Neural cell (in vitro differentiated cells): ENCODE data around the gene TMEM26. TPM values are rescaled to one million over a fixed set of nuclear protein-coding genes. Genes with fewer than 3 reads are reported as not detected.

Source experiments
- H2AFZ ChIP-seq: fragments of 200-600, 300-800 bp; sonication (generic), shearing (Covaris generic); 2 replicates; pipeline ENCODE4 v1.6.0; 2014; ENCODE audit warnings: low read depth, mild to moderate bottlenecking, antibody characterized with exemption, low read length, moderate library complexity
- H3F3A ChIP-seq: fragments of 200-600 bp; shearing (Covaris generic); 2 replicates; pipeline ENCODE4 v1.6.1; 2016; ENCODE audit warnings: mild to moderate bottlenecking, moderate library complexity, mixed read lengths, antibody characterized with exemption, low read length; ENCODE audit not compliant: insufficient read depth, poor library complexity, severe bottlenecking
- H3K27ac ChIP-seq: fragments of 200-600, 300-800 bp; sonication (generic), shearing (Covaris generic); 2 replicates; pipeline ENCODE4 v1.5.1; 2014; ENCODE audit warnings: mild to moderate bottlenecking, low read length, moderate library complexity
- H3K27me3 ChIP-seq: fragments of 300-800, 200-600 bp; sonication (generic), shearing (Covaris generic); 2 replicates; pipeline ENCODE4 v1.6.0; 2014; ENCODE audit warnings: mild to moderate bottlenecking, low read depth, low read length, moderate library complexity; ENCODE audit not compliant: insufficient read depth
- H3K36me3 ChIP-seq: fragments of 300-800, 200-600 bp; sonication (generic), shearing (Covaris generic); 2 replicates; pipeline ENCODE4 v1.5.1; 2014; ENCODE audit warnings: mild to moderate bottlenecking, antibody characterized with exemption, low read length, moderate library complexity; ENCODE audit not compliant: insufficient read depth
- H3K4me2 ChIP-seq: fragments of 300-800, 200-600 bp; sonication (generic), shearing (Covaris generic); 2 replicates; pipeline ENCODE4 v1.6.0; 2014; ENCODE audit warnings: mild to moderate bottlenecking, low read length
- H3K4me3 ChIP-seq: fragments of 300-800, 200-600 bp; sonication (generic), shearing (Covaris generic); 2 replicates; pipeline ENCODE4 v1.5.1; 2014; ENCODE audit warnings: mild to moderate bottlenecking, low read length, moderate library complexity
- H3K79me2 ChIP-seq: fragments of 200-600 bp; shearing (Covaris generic); replicated peaks from 2 replicates; pipeline ENCODE4 v1.6.0; 2014; ENCODE audit warnings: mild to moderate bottlenecking, low read length, moderate library complexity; ENCODE audit not compliant: insufficient read depth
- H3K9ac ChIP-seq: fragments of 300-800, 200-600 bp; sonication (generic), shearing (Covaris generic); 2 replicates; pipeline ENCODE4 v1.6.1; 2016; ENCODE audit warnings: mild to moderate bottlenecking, low read length, mixed read lengths
- H3K9me2 ChIP-seq: fragments of 200-600 bp; shearing (Covaris generic); 2 replicates; pipeline ENCODE4 v1.6.1; 2016; ENCODE audit warnings: mild to moderate bottlenecking, low read length, mixed read lengths; ENCODE audit not compliant: insufficient read depth
- H3K9me3 ChIP-seq: fragments of 200-600, 300-800 bp; sonication (generic), shearing (Covaris generic); 2 replicates; pipeline ENCODE4 v1.6.1; 2016; ENCODE audit warnings: mild to moderate bottlenecking, mixed run types, low read length, moderate library complexity, mixed read lengths
- H4K20me1 ChIP-seq: fragments of 200-600 bp; shearing (Covaris generic); 2 replicates; pipeline ENCODE4 v1.6.1; 2016; ENCODE audit warnings: mild to moderate bottlenecking, mixed run types; ENCODE audit not compliant: insufficient read depth
- CTCF ChIP-seq: fragments of 450-650 bp; IDR thresholded peaks from 2 replicates; pipeline ENCODE4 v1.5.1; 2014; ENCODE audit warnings: antibody characterized with exemption, mild to moderate bottlenecking, moderate library complexity; ENCODE audit not compliant: poor library complexity, severe bottlenecking
- EP300 ChIP-seq: fragments of 450-650 bp; conservative IDR thresholded peaks from 2 replicates; pipeline ENCODE4 v1.6.1; 2014; ENCODE audit warnings: antibody characterized with exemption, mild to moderate bottlenecking, moderate library complexity; ENCODE audit not compliant: poor library complexity, severe bottlenecking
- EZH2 ChIP-seq: fragments of 200-600, 300-800 bp; shearing (Covaris generic), sonication (generic); IDR thresholded peaks from 2 replicates; pipeline ENCODE4 v1.6.1; 2014; ENCODE audit warnings: antibody characterized with exemption, low read length, borderline replicate concordance, mild to moderate bottlenecking; ENCODE audit not compliant: insufficient read depth, poor library complexity, severe bottlenecking
- MXI1 ChIP-seq: fragments of 450-650 bp; conservative IDR thresholded peaks from 2 replicates; pipeline ENCODE4 v1.6.1; 2014; ENCODE audit warnings: antibody characterized with exemption, mild to moderate bottlenecking; ENCODE audit not compliant: poor library complexity, severe bottlenecking
- POLR2AphosphoS5 ChIP-seq: IDR thresholded peaks from 2 replicates; pipeline ENCODE4 v1.6.1; 2012
- RAD21 ChIP-seq: fragments of 450-650 bp; conservative IDR thresholded peaks from 2 replicates; pipeline ENCODE4 v1.6.1; 2014; ENCODE audit warnings: antibody characterized with exemption, mild to moderate bottlenecking, moderate library complexity
- REST ChIP-seq: IDR thresholded peaks from 2 replicates; pipeline ENCODE4 v1.6.1; 2012; ENCODE audit warnings: borderline replicate concordance
- SMC3 ChIP-seq: fragments of 450-650 bp; conservative IDR thresholded peaks from 2 replicates; pipeline ENCODE4 v1.6.1; 2014; ENCODE audit warnings: antibody characterized with exemption, mild to moderate bottlenecking, moderate library complexity; ENCODE audit not compliant: poor library complexity
- TAF1 ChIP-seq: IDR thresholded peaks from 2 replicates; pipeline ENCODE4 v1.6.1; 2012; ENCODE audit warnings: low read depth
- polyA plus RNA-seq: library from polyadenylated mRNA; depleted of rRNA; stranded (reverse); fragments of >200 nt; gene quantifications from 2 replicates; pipeline ENCODE4 v1.2.3, GENCODE V29; 2014

TMEM26 gene
- polyA plus RNA-seq, 1 donor from 2014 or later, result not detected

- H3K27me3 ChIP-seq, result no peaks in the 10 kb centered on the region
- H3K9me3 ChIP-seq, result no peaks in the 10 kb centered on the region
- no peaks in the 10 kb centered on the region for H3K9me2 ChIP-seq
- H3K27ac ChIP-seq, result no peak overlapping the region
- H3K9ac ChIP-seq, result no peak overlapping the region
- TF ChIP-seq SMC3, result no peak
- no peak for TF ChIP-seq POLR2AphosphoS5
- TF ChIP-seq MXI1, result no peak
- no peak for TF ChIP-seq REST
- no peak for TF ChIP-seq EP300
- no peak for TF ChIP-seq EZH2
- H3K4me3 ChIP-seq, result no peak overlapping the region
- H3K36me3 ChIP-seq, result no peaks in the 10 kb centered on the region
- H2AFZ ChIP-seq, result no peak overlapping the region
- no peaks in the 10 kb centered on the region for H3F3A ChIP-seq
- H3K79me2 ChIP-seq, result no peaks in the 10 kb centered on the region
- no peak overlapping the region for H3K4me2 ChIP-seq
- no peaks in the 10 kb centered on the region for H4K20me1 ChIP-seq
Measured at GRCh38 chr10:61486738-61487396, 33.7 kb upstream of the TMEM26 start.

- H3K79me2 ChIP-seq, result no peaks in the 10 kb centered on the region
Measured at GRCh38 chr10:61486251-61486650, 33.1 kb upstream of the TMEM26 start.

GRCh38 chr10:61481597-61481996 lies 28.4 kb upstream of the TMEM26 start:
- H3K27me3 ChIP-seq, result no peaks in the 10 kb centered on the region
- H4K20me1 ChIP-seq, result no peaks in the 10 kb centered on the region
- H2AFZ ChIP-seq, result no peak overlapping the region
- H3K79me2 ChIP-seq, result no peaks in the 10 kb centered on the region
- H3K36me3 ChIP-seq, result no peaks in the 10 kb centered on the region
- no peak overlapping the region for H3K27ac ChIP-seq
- H3K4me3 ChIP-seq, result no peak overlapping the region
- H3K9me3 ChIP-seq, result no peaks in the 10 kb centered on the region
- TF ChIP-seq POLR2AphosphoS5 (no peak), RAD21 (no peak), EZH2 (no peak), EP300 (no peak), TAF1 (no peak), CTCF (no peak), MXI1 (no peak), SMC3 (no peak), REST (no peak)
- H3F3A ChIP-seq, result no peaks in the 10 kb centered on the region
- H3K4me2 ChIP-seq, result no peak overlapping the region
- no peaks in the 10 kb centered on the region for H3K9me2 ChIP-seq
- H3K9ac ChIP-seq, result no peak overlapping the region

More at GRCh38 chr10:61486251-61486650, 33.1 kb upstream of the TMEM26 start:
- no peak overlapping the region for H2AFZ ChIP-seq
- H3F3A ChIP-seq, result no peaks in the 10 kb centered on the region
- no peaks in the 10 kb centered on the region for H3K36me3 ChIP-seq
- H3K4me2 ChIP-seq, result no peak overlapping the region
- H3K4me3 ChIP-seq, result no peak overlapping the region
- H3K27ac ChIP-seq, result no peak overlapping the region
- no peaks in the 10 kb centered on the region for H3K27me3 ChIP-seq
- TF ChIP-seq RAD21, result no peak
- no peaks in the 10 kb centered on the region for H3K9me3 ChIP-seq
- no peaks in the 10 kb centered on the region for H4K20me1 ChIP-seq
- no peak overlapping the region for H3K9ac ChIP-seq
- no peaks in the 10 kb centered on the region for H3K9me2 ChIP-seq
